Measurements from ENCODE around the gene CRYBA1.

DNA sequence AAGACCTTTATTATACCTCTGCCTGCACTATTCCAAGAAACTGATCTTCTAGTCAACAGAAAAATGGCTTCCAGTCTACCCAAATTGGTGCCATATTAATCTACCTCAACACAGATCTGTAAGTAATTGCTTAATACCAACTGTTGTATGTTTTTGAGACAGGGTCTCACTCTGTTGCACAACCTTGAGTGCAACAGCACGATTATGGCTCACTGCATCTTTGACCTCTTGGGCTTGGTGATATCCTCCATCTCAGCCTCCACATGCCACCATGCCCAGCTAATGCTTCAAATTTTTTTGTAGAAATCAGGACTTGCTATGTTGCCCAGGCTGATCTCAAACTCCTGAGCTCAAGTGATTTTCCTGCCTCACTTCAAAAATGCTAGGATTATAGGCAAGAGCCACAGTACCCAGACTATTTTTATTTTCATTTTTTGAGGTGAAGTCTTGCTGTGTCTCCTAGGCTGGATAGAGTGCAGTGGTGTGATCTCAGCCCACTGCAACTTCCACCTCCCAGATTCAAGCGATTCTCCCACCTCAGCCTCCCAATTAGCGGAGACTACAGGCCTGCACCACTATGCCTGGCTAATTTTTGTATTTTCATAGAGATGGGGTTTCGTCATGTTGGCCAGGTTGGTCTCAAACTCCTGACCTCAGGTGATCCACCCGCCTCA is 32.9 kb downstream of the CRYBA1 start:
- TF ChIP-seq, protein P1, sequence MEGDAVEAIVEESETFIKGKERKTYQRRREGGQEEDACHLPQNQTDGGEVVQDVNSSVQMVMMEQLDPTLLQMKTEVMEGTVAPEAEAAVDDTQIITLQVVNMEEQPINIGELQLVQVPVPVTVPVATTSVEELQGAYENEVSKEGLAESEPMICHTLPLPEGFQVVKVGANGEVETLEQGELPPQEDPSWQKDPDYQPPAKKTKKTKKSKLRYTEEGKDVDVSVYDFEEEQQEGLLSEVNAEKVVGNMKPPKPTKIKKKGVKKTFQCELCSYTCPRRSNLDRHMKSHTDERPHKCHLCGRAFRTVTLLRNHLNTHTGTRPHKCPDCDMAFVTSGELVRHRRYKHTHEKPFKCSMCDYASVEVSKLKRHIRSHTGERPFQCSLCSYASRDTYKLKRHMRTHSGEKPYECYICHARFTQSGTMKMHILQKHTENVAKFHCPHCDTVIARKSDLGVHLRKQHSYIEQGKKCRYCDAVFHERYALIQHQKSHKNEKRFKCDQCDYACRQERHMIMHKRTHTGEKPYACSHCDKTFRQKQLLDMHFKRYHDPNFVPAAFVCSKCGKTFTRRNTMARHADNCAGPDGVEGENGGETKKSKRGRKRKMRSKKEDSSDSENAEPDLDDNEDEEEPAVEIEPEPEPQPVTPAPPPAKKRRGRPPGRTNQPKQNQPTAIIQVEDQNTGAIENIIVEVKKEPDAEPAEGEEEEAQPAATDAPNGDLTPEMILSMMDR (IDR thresholded peaks at IDR 0.05; ENCODE audit: insufficient read depth, low read depth, low read length) = no peak
- TF ChIP-seq EZH2 (IDR thresholded peaks at IDR 0.05; ENCODE audit: insufficient read depth, low read length) = no peak

All from astrocyte (in vitro differentiated cells and primary cell).